GM12878 (cell line): ENCODE results near the gene GPC5.

Experiments
- FOXM1 ChIP-seq: IDR thresholded peaks from 2 replicates; pipeline ENCODE4 v1.6.1; 2012; ENCODE audit warnings: low read depth, mild to moderate bottlenecking, inconsistent platforms, low read length, moderate library complexity
- MAX ChIP-seq: IDR thresholded peaks from 2 replicates; pipeline ENCODE4 v1.6.1; 2012; ENCODE audit warnings: low read depth, low read length, improper control_type of control experiment
- NRF1 ChIP-seq: conservative IDR thresholded peaks from 2 replicates; pipeline ENCODE4 v1.6.1; 2011; ENCODE audit warnings: mild to moderate bottlenecking, low read depth, low read length, improper control_type of control experiment
- POLR2AphosphoS5 ChIP-seq: IDR thresholded peaks from 2 replicates; pipeline ENCODE4 v1.6.1; 2011; ENCODE audit warnings: mild to moderate bottlenecking, low read length, inconsistent platforms
- RELA ChIP-seq: fragments of 450-650 bp; IDR thresholded peaks from 2 replicates; pipeline ENCODE4 v1.8.0; 2014; ENCODE audit warnings: borderline replicate concordance; ENCODE audit not compliant: partially characterized antibody
- TCF12 ChIP-seq: IDR thresholded peaks from 2 replicates; pipeline ENCODE4 v1.6.1; 2011; ENCODE audit warnings: low read depth, mild to moderate bottlenecking, low read length
- TF ChIP-seq, protein P1 (sequence below), 3 experiments: IDR thresholded peaks in 2 of 3; conservative IDR thresholded peaks in 1 of 3; 2 replicates each; pipeline ENCODE4 v1.5.1; 2011; ENCODE audit warnings: low read depth in 3 of 3, low read length in 3 of 3, mild to moderate bottlenecking in 3 of 3, control low read depth in 2 of 3, moderate library complexity in 2 of 3, inconsistent platforms in 1 of 3, mixed read lengths in 1 of 3; ENCODE audit not compliant: control insufficient read depth in 2 of 3, insufficient read depth in 1 of 3; ENCODE audit errors: extremely low read depth in 1 of 3

GRCh38 chr13:91565296-91565695, 166.9 kb downstream of the GPC5 start:
- TF ChIP-seq MAX = no peak
- TF ChIP-seq NRF1 = no peak
- TF ChIP-seq, protein P1, sequence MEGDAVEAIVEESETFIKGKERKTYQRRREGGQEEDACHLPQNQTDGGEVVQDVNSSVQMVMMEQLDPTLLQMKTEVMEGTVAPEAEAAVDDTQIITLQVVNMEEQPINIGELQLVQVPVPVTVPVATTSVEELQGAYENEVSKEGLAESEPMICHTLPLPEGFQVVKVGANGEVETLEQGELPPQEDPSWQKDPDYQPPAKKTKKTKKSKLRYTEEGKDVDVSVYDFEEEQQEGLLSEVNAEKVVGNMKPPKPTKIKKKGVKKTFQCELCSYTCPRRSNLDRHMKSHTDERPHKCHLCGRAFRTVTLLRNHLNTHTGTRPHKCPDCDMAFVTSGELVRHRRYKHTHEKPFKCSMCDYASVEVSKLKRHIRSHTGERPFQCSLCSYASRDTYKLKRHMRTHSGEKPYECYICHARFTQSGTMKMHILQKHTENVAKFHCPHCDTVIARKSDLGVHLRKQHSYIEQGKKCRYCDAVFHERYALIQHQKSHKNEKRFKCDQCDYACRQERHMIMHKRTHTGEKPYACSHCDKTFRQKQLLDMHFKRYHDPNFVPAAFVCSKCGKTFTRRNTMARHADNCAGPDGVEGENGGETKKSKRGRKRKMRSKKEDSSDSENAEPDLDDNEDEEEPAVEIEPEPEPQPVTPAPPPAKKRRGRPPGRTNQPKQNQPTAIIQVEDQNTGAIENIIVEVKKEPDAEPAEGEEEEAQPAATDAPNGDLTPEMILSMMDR (IDR thresholded peaks at IDR 0.05 in 2 of 3, conservative IDR thresholded peaks at IDR 0.05 in 1 of 3; ENCODE audit: control insufficient read depth in 2 of 3, extremely low read depth in 1 of 3, insufficient read depth in 1 of 3, low read depth in 3 of 3, low read length in 3 of 3) = no peak
- no peak for TF ChIP-seq RELA
- TF ChIP-seq FOXM1 = no peak
- TF ChIP-seq POLR2AphosphoS5 = no peak
- TF ChIP-seq TCF12 = no peak
